ENCODE measurements around the gene IFNA5.

Gene IFNA5

GRCh38 chr9:21305213-21305612, at the start of gene IFNA5:
TSS of gene IFNA5 (minus strand) at chr9:21305313. CDS start at chr9:21305256, 57 bp downstream.
- DNase-seq = no peak

GRCh38 chr9:21350787-21351186, 45.7 kb upstream of the IFNA5 start, which contains the start of gene IFNA6:
TSS of gene IFNA6 (minus strand) at chr9:21350887. CDS start at chr9:21350887, 0 bp downstream.
- DNase-seq = no peak

GRCh38 chr9:21348430-21348970, 43.4 kb upstream of the IFNA5 start:
- DNase-seq = no peak

GRCh38 chr9:21340735-21341134, 35.6 kb upstream of the IFNA5 start:
- DNase-seq = no peak

GRCh38 chr9:21336457-21336856, 31.3 kb upstream of the IFNA5 start:
- DNase-seq = no peak

- peak; percentile 97 for DNase-seq
These were observed 29.9 kb upstream of the IFNA5 start, which contains the start of gene KLHL9 for GRCh38 chr9:21334701-21335632. TSS of gene KLHL9 (minus strand) at chr9:21335404. CDS start at chr9:21334859, 545 bp downstream.

- no peak for DNase-seq
These were observed 28.1 kb upstream of the IFNA5 start for GRCh38 chr9:21333226-21333625.

GRCh38 chr9:21331676-21332402, 26.7 kb upstream of the IFNA5 start:
- no peak for DNase-seq

- peak; percentile 33 for DNase-seq
These were observed 21.5 kb upstream of the IFNA5 start for GRCh38 chr9:21326526-21327139.

GRCh38 chr9:21324047-21324446, 18.9 kb upstream of the IFNA5 start:
- no peak for DNase-seq

GRCh38 chr9:21322911-21323461, 17.9 kb upstream of the IFNA5 start:
- peak; percentile 33 for DNase-seq

- no peak for DNase-seq
These were observed 15.4 kb upstream of the IFNA5 start for GRCh38 chr9:21320465-21320864.

GRCh38 chr9:21317956-21318923, 13.1 kb upstream of the IFNA5 start:
- DNase-seq = peak; percentile 43

GRCh38 chr9:21316860-21317259, 11.7 kb upstream of the IFNA5 start:
- DNase-seq = no peak

- DNase-seq = no peak
These were observed 11.1 kb upstream of the IFNA5 start for GRCh38 chr9:21316032-21316842.

- DNase-seq = no peak
These were observed 9.0 kb upstream of the IFNA5 start for GRCh38 chr9:21314152-21314551.

GRCh38 chr9:21311889-21312288, 6.8 kb upstream of the IFNA5 start:
- DNase-seq = no peak

- no peak for DNase-seq
These were observed 9.1 kb downstream of the IFNA5 start for GRCh38 chr9:21295992-21296391.

- DNase-seq = no peak
These were observed 10.1 kb downstream of the IFNA5 start for GRCh38 chr9:21294904-21295538.

- no peak for DNase-seq
These were observed 10.7 kb downstream of the IFNA5 start for GRCh38 chr9:21294364-21294774.
